GM21447 (cell line): ENCODE data around the gene ITGB7.
A peak's percentile ranks its signal among the peaks of the same experiment; 100 is the strongest.

Source experiments
- ATAC-seq: cut with Tn5 transposase; IDR thresholded peaks from one replicate; pipeline ENCODE4 v1.9.1; 2021; ENCODE audit not compliant: unreplicated experiment

The ITGB7 gene

GRCh38 chr12:53207042-53207441, at the start of gene ITGB7:
ITGB7 (minus strand) TSS chr12:53207251; CDS start chr12:53200443, 6,808 bp downstream.
- ATAC-seq = peak; percentile 57

GRCh38 chr12:53255996-53256395, 48.9 kb upstream of the ITGB7 start:
- no peak for ATAC-seq

GRCh38 chr12:53254816-53255545, 47.9 kb upstream of the ITGB7 start:
- no peak for ATAC-seq

GRCh38 chr12:53253298-53253697, 46.2 kb upstream of the ITGB7 start:
- no peak for ATAC-seq

GRCh38 chr12:53252349-53252916, 45.4 kb upstream of the ITGB7 start:
- no peak for ATAC-seq

GRCh38 chr12:53251477-53252348, 44.7 kb upstream of the ITGB7 start:
- peak; percentile 75 for ATAC-seq

- no peak for ATAC-seq
Observed at GRCh38 chr12:53245286-53245685, 38.2 kb upstream of the ITGB7 start.

- ATAC-seq = no peak
Observed at GRCh38 chr12:53244337-53244736, 37.3 kb upstream of the ITGB7 start.

GRCh38 chr12:53241623-53242412, 34.8 kb upstream of the ITGB7 start:
- ATAC-seq = no peak

- no peak for ATAC-seq
Observed at GRCh38 chr12:53239643-53240258, 32.7 kb upstream of the ITGB7 start.

GRCh38 chr12:53236443-53237111, 29.5 kb upstream of the ITGB7 start:
- no peak for ATAC-seq

- ATAC-seq = no peak
Observed at GRCh38 chr12:53235742-53236442, 28.8 kb upstream of the ITGB7 start.

- no peak for ATAC-seq
Observed at GRCh38 chr12:53235164-53235563, 28.1 kb upstream of the ITGB7 start.

- no peak for ATAC-seq
Observed at GRCh38 chr12:53234271-53234914, 27.3 kb upstream of the ITGB7 start.

GRCh38 chr12:53233671-53234121, 26.6 kb upstream of the ITGB7 start:
- ATAC-seq = no peak

- ATAC-seq = no peak
Observed at GRCh38 chr12:53232646-53233461, 25.8 kb upstream of the ITGB7 start.

GRCh38 chr12:53231921-53232645, 25.0 kb upstream of the ITGB7 start, which contains the start of gene RARG:
RARG (minus strand) TSS chr12:53232209; CDS start chr12:53227545, 4,664 bp downstream.
- no peak for ATAC-seq
